Thyroid gland (tissue), 4 donors: ENCODE measurements around the gene BACH2. TPM values are rescaled to one million over a fixed set of nuclear protein-coding genes. Genes with fewer than 3 reads are reported as not detected.
"Not testable (repeated sequence)": the region's sequence is repeated elsewhere in the genome, so short reads cannot be mapped to it uniquely, and the experiment has no call there.

Experiments
- DNase-seq, 2 donors: peaks; one replicate each; pipeline ENCODE4 v3.0.0-alpha.2; 2019
- H3K27ac ChIP-seq, 3 donors: fragments of 200-600 bp; sonication (generic); 1 replicate in 2 of 3; 2 replicates in 1 of 3; pipeline ENCODE4 v1.5.1; 2016 to 2019; ENCODE audit warnings: mild to moderate bottlenecking in 1 of 3, moderate library complexity in 1 of 3
- H3K27me3 ChIP-seq: fragments of 200-600 bp; sonication (generic); one replicate; pipeline ENCODE4 v1.5.1; 2019
- H3K36me3 ChIP-seq, 2 donors: fragments of 200-600 bp; sonication (generic); one replicate each; pipeline ENCODE4 v1.5.1; 2016 to 2019
- H3K4me1 ChIP-seq, 2 donors: fragments of 200-600 bp; sonication (generic); one replicate each; pipeline ENCODE4 v1.5.1; 2017 to 2019
- H3K4me3 ChIP-seq, 3 donors: fragments of 200-600 bp; sonication (generic); replicated peaks in 1 of 3; 1 replicate in 2 of 3; 2 replicates in 1 of 3; pipeline ENCODE4 v1.5.1; 2016; ENCODE audit warnings: mild to moderate bottlenecking in 1 of 3
- H3K9me3 ChIP-seq: fragments of 200-600 bp; sonication (generic); one replicate; pipeline ENCODE4 v1.5.1; 2017
- CTCF ChIP-seq, 6 experiments: fragments of 200-600 bp in 3 of 6; fragments of 450-650 bp in 3 of 6; sonication (generic) in 3 of 6; IDR thresholded peaks; one replicate each; pipeline ENCODE4 v1.5.1; 2016 to 2019; ENCODE audit warnings: antibody characterized with exemption in 6 of 6, mild to moderate bottlenecking in 2 of 6, inconsistent platforms in 1 of 6, moderate library complexity in 1 of 6
- POLR2A ChIP-seq, 2 donors: fragments of 450-650 bp; IDR thresholded peaks; one replicate each; pipeline ENCODE4 v1.6.1; 2017; ENCODE audit warnings: antibody characterized with exemption in 2 of 2, mild to moderate bottlenecking in 2 of 2, moderate library complexity in 1 of 2
- WGBS, 2 donors: methylation state at CpG; one replicate each; pipeline ENCODE4 v1.1.5; 2017; 5-methylcytosine and 5-hydroxymethylcytosine counted together
- intact Hi-C: fragments of 100-400 bp; cut with DNase I; formaldehyde crosslinking; loops from one replicate; pipeline ENCODE4 v1.15.1; 2023
- total RNA-seq, 4 donors: library from RNA; depleted of rRNA; stranded (reverse); fragments of >200 nt; gene quantifications; one replicate each; pipeline ENCODE4 v1.2.3, GENCODE V29; 2016

The BACH2 gene
- total RNA-seq, 4 donors from 2014 or later = 0.98 to 6.6 (median 3.9) TPM

- TF ChIP-seq CTCF (IDR thresholded peaks at IDR 0.05) = no peak
- no peak for TF ChIP-seq POLR2A (IDR thresholded peaks at IDR 0.05)
- intact Hi-C loops = no loop called here
Measured at GRCh38 chr6:90139272-90139817, 157.3 kb downstream of the BACH2 start.

GRCh38 chr6:90136837-90137568, 159.6 kb downstream of the BACH2 start:
- intact Hi-C loops = no loop called here

More at GRCh38 chr6:90139272-90139817, 157.3 kb downstream of the BACH2 start:
- no peaks in the 10 kb centered on the region for H3K9me3 ChIP-seq
- 91 to 93% methylated on average over 7 of the region's 7 CpGs for WGBS, 2 donors
- H3K36me3 ChIP-seq = no peaks in the 10 kb centered on the region
- no peaks in the 10 kb centered on the region for H3K27me3 ChIP-seq
- no peaks in the 10 kb centered on the region for H3K4me1 ChIP-seq
- H3K4me3 ChIP-seq = no peak overlapping the region
- no peak overlapping the region for H3K27ac ChIP-seq
- DNase-seq = no peak

GRCh38 chr6:90136176-90136575, 160.5 kb downstream of the BACH2 start:
- TF ChIP-seq POLR2A (IDR thresholded peaks at IDR 0.05) (no peak), CTCF (IDR thresholded peaks at IDR 0.05) (no peak)
- 91 to 95% methylated on average over 2 of the region's 2 CpGs for WGBS, 2 donors
- intact Hi-C loops = no loop called here
- Histone ChIP-seq H3K36me3 (no peaks in the 10 kb centered on the region), H3K9me3 (no peaks in the 10 kb centered on the region), H3K27me3 (no peaks in the 10 kb centered on the region), H3K27ac (no peak overlapping the region), H3K4me1 (no peaks in the 10 kb centered on the region), H3K4me3 (no peak overlapping the region)
- no peak for DNase-seq

More at GRCh38 chr6:90136837-90137568, 159.6 kb downstream of the BACH2 start:
- Histone ChIP-seq H3K27ac (no peak overlapping the region), H3K36me3 (no peaks in the 10 kb centered on the region), H3K9me3 (no peaks in the 10 kb centered on the region), H3K27me3 (no peaks in the 10 kb centered on the region), H3K4me1 (no peaks in the 10 kb centered on the region), H3K4me3 (no peak overlapping the region)
- TF ChIP-seq CTCF (IDR thresholded peaks at IDR 0.05) = no peak
- TF ChIP-seq POLR2A (IDR thresholded peaks at IDR 0.05) = no peak
- DNase-seq = no peak
- WGBS, 2 donors = 84 to 89% methylated on average over 2 of the region's 2 CpGs

DNA sequence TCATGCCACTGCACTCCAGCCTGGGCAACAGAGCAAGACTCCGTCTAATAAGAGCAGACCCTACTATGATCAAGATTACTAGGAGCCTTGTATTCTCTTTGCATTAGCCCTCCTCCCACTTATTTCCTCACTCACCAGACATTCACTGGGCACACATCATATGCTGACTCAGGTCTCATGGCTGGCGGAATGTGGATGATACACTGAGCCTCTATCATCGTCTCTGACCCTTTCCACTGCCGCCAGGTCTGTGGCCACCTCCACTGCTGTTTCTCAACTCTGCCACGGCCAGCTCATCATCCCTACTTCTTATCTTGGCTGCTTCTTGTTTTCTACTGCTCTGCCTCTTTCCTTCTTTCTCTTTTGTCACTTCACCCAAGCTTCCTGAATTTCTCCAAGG, 161.0 kb downstream of the BACH2 start:
- no peaks in the 10 kb centered on the region for H3K4me1 ChIP-seq
- 86 to 92% methylated on average over 5 of the region's 5 CpGs for WGBS, 2 donors
- TF ChIP-seq CTCF (IDR thresholded peaks at IDR 0.05) (no peak), POLR2A (IDR thresholded peaks at IDR 0.05) (no peak)
- H3K36me3 ChIP-seq = no peaks in the 10 kb centered on the region
- no peak overlapping the region for H3K27ac ChIP-seq
- DNase-seq = no peak
- H3K27me3 ChIP-seq = no peaks in the 10 kb centered on the region
- intact Hi-C loops = no loop called here
- H3K9me3 ChIP-seq = no peaks in the 10 kb centered on the region
- H3K4me3 ChIP-seq = no peak overlapping the region

GRCh38 chr6:90133664-90134063, 163.0 kb downstream of the BACH2 start:
- H3K27me3 ChIP-seq, H3K4me3 ChIP-seq, DNase-seq, H3K4me1 ChIP-seq, H3K36me3 ChIP-seq, H3K27ac ChIP-seq, H3K9me3 ChIP-seq, intact Hi-C loops: not testable (repeated sequence)
- 93 to 97% methylated on average over 3 of the region's 3 CpGs for WGBS, 2 donors
